H9 (cell line): ENCODE results near the gene SPATA19. TPM values are rescaled to one million over a fixed set of nuclear protein-coding genes. Genes with fewer than 3 reads are reported as not detected.

Experiments
- DNase-seq: peaks from one replicate; pipeline ENCODE4 v3.0.0-alpha.2; 2017
- H2AFZ ChIP-seq: one replicate; pipeline ENCODE4 v1.6.1; 2013; ENCODE audit warnings: mild to moderate bottlenecking, low read length, control low read depth, moderate library complexity
- H2AK5ac ChIP-seq: 2 replicates; pipeline ENCODE4 v1.6.1; 2013; ENCODE audit warnings: low read length, control low read depth, mixed read lengths; ENCODE audit not compliant: insufficient read length
- H2BK120ac ChIP-seq: one replicate; pipeline ENCODE4 v1.6.1; 2013; ENCODE audit warnings: low read depth, mild to moderate bottlenecking, low read length, control low read depth, inconsistent platforms; ENCODE audit not compliant: poor library complexity, severe bottlenecking
- H2BK12ac ChIP-seq: 2 replicates; pipeline ENCODE4 v1.6.1; 2013; ENCODE audit warnings: low read length, control low read depth, mixed read lengths, low read depth; ENCODE audit not compliant: insufficient read length
- H2BK15ac ChIP-seq: 2 replicates; pipeline ENCODE4 v1.6.1; 2013; ENCODE audit warnings: low read depth, low read length, control low read depth
- H2BK20ac ChIP-seq: one replicate; pipeline ENCODE4 v1.6.1; 2013; ENCODE audit warnings: low read depth, mild to moderate bottlenecking, low read length, control low read depth, inconsistent platforms; ENCODE audit not compliant: poor library complexity, severe bottlenecking
- H2BK5ac ChIP-seq: 2 replicates; pipeline ENCODE4 v1.6.1; 2013; ENCODE audit warnings: low read length, control low read depth, mixed read lengths; ENCODE audit not compliant: insufficient read length
- H3K14ac ChIP-seq: 2 replicates; pipeline ENCODE4 v1.6.1; 2013; ENCODE audit warnings: low read length, control low read depth; ENCODE audit not compliant: insufficient read depth
- H3K18ac ChIP-seq: 2 replicates; pipeline ENCODE4 v1.6.1; 2013; ENCODE audit warnings: low read depth, mild to moderate bottlenecking, mixed read lengths, low read length, control low read depth; ENCODE audit not compliant: insufficient read length
- H3K23ac ChIP-seq: 2 replicates; pipeline ENCODE4 v1.6.1; 2013; ENCODE audit warnings: low read length, control low read depth, mixed read lengths, low read depth; ENCODE audit not compliant: insufficient read length
- H3K23me2 ChIP-seq: 2 replicates; pipeline ENCODE4 v1.6.1; 2013; ENCODE audit warnings: low read depth, mild to moderate bottlenecking, mixed read lengths, low read length, control low read depth; ENCODE audit not compliant: insufficient read length, poor library complexity, severe bottlenecking
- H3K27ac ChIP-seq: 2 replicates; pipeline ENCODE4 v1.5.1; 2013; ENCODE audit warnings: low read length, control low read depth, mixed read lengths, low read depth; ENCODE audit not compliant: insufficient read length
- H3K27me3 ChIP-seq: 2 replicates; pipeline ENCODE4 v1.6.1; 2013; ENCODE audit warnings: low read length, control low read depth, inconsistent platforms; ENCODE audit not compliant: insufficient read depth
- H3K4ac ChIP-seq: 2 replicates; pipeline ENCODE4 v1.6.1; 2013; ENCODE audit warnings: low read depth, mild to moderate bottlenecking, control low read depth, inconsistent platforms, low read length, moderate library complexity
- H3K4me1 ChIP-seq: 2 replicates; pipeline ENCODE4 v1.6.1; 2013; ENCODE audit warnings: low read length, control low read depth, inconsistent platforms; ENCODE audit not compliant: insufficient read depth
- H3K4me2 ChIP-seq: 2 replicates; pipeline ENCODE4 v1.6.1; 2013; ENCODE audit warnings: low read length, control low read depth, mixed read lengths; ENCODE audit not compliant: insufficient read length, insufficient read depth
- H3K56ac ChIP-seq: 2 replicates; pipeline ENCODE4 v1.6.1; 2013; ENCODE audit warnings: low read depth, mild to moderate bottlenecking, mixed read lengths, low read length, control low read depth; ENCODE audit not compliant: insufficient read length
- H3K79me1 ChIP-seq: 2 replicates; pipeline ENCODE4 v1.6.1; 2013; ENCODE audit warnings: low read depth, mild to moderate bottlenecking, moderate library complexity, low read length, control low read depth, inconsistent platforms; ENCODE audit not compliant: insufficient read depth, poor library complexity, severe bottlenecking
- H3K79me2 ChIP-seq: 2 replicates; pipeline ENCODE4 v1.6.1; 2013; ENCODE audit warnings: low read length, control low read depth, inconsistent platforms; ENCODE audit not compliant: insufficient read depth
- H3K9ac ChIP-seq: 2 replicates; pipeline ENCODE4 v1.6.1; 2013; ENCODE audit warnings: low read length, control low read depth, mixed read lengths; ENCODE audit not compliant: insufficient read length; ENCODE audit errors: extremely low read depth
- H3K9me3 ChIP-seq: one replicate; pipeline ENCODE4 v1.6.1; 2013; ENCODE audit warnings: low read depth, low read length, inconsistent platforms; ENCODE audit not compliant: control insufficient read depth
- H3T11ph ChIP-seq: one replicate; pipeline ENCODE4 v1.6.1; 2013; ENCODE audit warnings: mild to moderate bottlenecking, low read length, control low read depth, inconsistent platforms
- H4K20me1 ChIP-seq: one replicate; pipeline ENCODE4 v1.6.1; 2013; ENCODE audit not compliant: control insufficient read depth, insufficient read length, insufficient read depth
- H4K5ac ChIP-seq: 2 replicates; pipeline ENCODE4 v1.6.1; 2013; ENCODE audit warnings: low read depth, mild to moderate bottlenecking, mixed read lengths, low read length, control low read depth; ENCODE audit not compliant: insufficient read length
- H4K8ac ChIP-seq: replicated peaks from 2 replicates; pipeline ENCODE4 v1.6.1; 2013; ENCODE audit warnings: low read length, control low read depth, mixed read lengths, low read depth; ENCODE audit not compliant: insufficient read length
- H4K91ac ChIP-seq: 2 replicates; pipeline ENCODE4 v1.6.1; 2013; ENCODE audit warnings: low read depth, mild to moderate bottlenecking, moderate library complexity, mixed read lengths, low read length, control low read depth; ENCODE audit not compliant: insufficient read length
- H3K27ac Mint-ChIP-seq, 3 experiments: 2 replicates in 2 of 3; 3 replicates in 1 of 3; pipeline ENCODE4 v1.8.0; 2020 to 2021; ENCODE audit warnings: mixed read lengths in 3 of 3, mild to moderate bottlenecking in 1 of 3, moderate library complexity in 1 of 3
- H3K27me3 Mint-ChIP-seq: 2 replicates; pipeline ENCODE4 v1.8.0; 2021; ENCODE audit warnings: low read depth, mild to moderate bottlenecking, moderate library complexity, mixed read lengths
- H3K36me3 Mint-ChIP-seq, 3 experiments: 2 replicates in 2 of 3; 3 replicates in 1 of 3; pipeline ENCODE4 v1.8.0; 2020 to 2021; ENCODE audit warnings: low read depth in 3 of 3, mixed read lengths in 3 of 3; ENCODE audit not compliant: insufficient read depth in 1 of 3
- H3K4me1 Mint-ChIP-seq, 2 experiments: 2 replicates each; pipeline ENCODE4 v1.8.0; 2020; ENCODE audit warnings: mixed read lengths in 2 of 2
- H3K4me3 Mint-ChIP-seq, 2 experiments: 2 replicates in 1 of 2; 3 replicates in 1 of 2; pipeline ENCODE4 v1.8.0; 2020 to 2021; ENCODE audit warnings: mild to moderate bottlenecking in 2 of 2, mixed read lengths in 2 of 2, moderate library complexity in 1 of 2
- H3K9me3 Mint-ChIP-seq, 2 experiments: 2 replicates in 1 of 2; 3 replicates in 1 of 2; pipeline ENCODE4 v1.8.0; 2020; ENCODE audit warnings: mild to moderate bottlenecking in 2 of 2, mixed read lengths in 2 of 2, moderate library complexity in 1 of 2
- WGBS: extraction: QIAGEN DNeasy Blood & Tissue Kit; methylation state at CpG from one replicate; pipeline ENCODE4 v1.1.7; 2013; ENCODE audit warnings: missing lambda C conversion rate, low lambda C conversion rate, mixed read lengths; ENCODE audit not compliant: insufficient read length; ENCODE audit errors: extremely low coverage; 5-methylcytosine and 5-hydroxymethylcytosine counted together
- total RNA-seq: library from RNA; stranded (reverse); gene quantifications from 2 replicates; pipeline ENCODE4 v1.2.1, GENCODE V29; 2021
- TF ChIP-seq, protein P1 (sequence below): fragments of 200-600 bp; sonication (generic); conservative IDR thresholded peaks from 3 replicates; pipeline ENCODE4 v1.8.0; 2021; ENCODE audit warnings: antibody characterized with exemption, mild to moderate bottlenecking

The SPATA19 gene
- total RNA-seq, 1 experiment from 2014 or later: not detected

GRCh38 chr11:133824593-133824992 lies 20.7 kb downstream of the SPATA19 start:
- H3K23me2 ChIP-seq: no peaks in the 10 kb centered on the region
- no CpG with 5 or more reads among the region's 9 CpGs for WGBS
- H3K56ac ChIP-seq: no peak overlapping the region

More at GRCh38 chr11:133824593-133824992, 20.7 kb downstream of the SPATA19 start:
- Mint-ChIP-seq H3K4me3 (no peak overlapping the region), H3K27ac (no peak overlapping the region), H3K36me3 (no peaks in the 10 kb centered on the region), H3K9me3 (no peaks in the 10 kb centered on the region), H3K27me3 (peaks cover 2% of the 10 kb centered on the region), H3K4me1 (peaks cover 2 to 18% of the 10 kb centered on the region in 2 experiments)
- Histone ChIP-seq H3K79me2 (no peaks in the 10 kb centered on the region), H2BK20ac (no peak overlapping the region), H2BK5ac (no peak overlapping the region), H3K4ac (no peak overlapping the region), H3K27me3 (no peaks in the 10 kb centered on the region), H3K9ac (no peak overlapping the region), H3K4me2 (no peak overlapping the region), H3K23ac (no peak overlapping the region), H2BK15ac (no peak overlapping the region), H3K14ac (no peak overlapping the region), H3T11ph (no peak overlapping the region), H2AFZ (no peak overlapping the region), H3K4me1 (no peaks in the 10 kb centered on the region), H4K91ac (no peak overlapping the region), H3K9me3 (no peaks in the 10 kb centered on the region), H3K18ac (no peak overlapping the region), H3K79me1 (no peaks in the 10 kb centered on the region), H3K27ac (no peak overlapping the region), H4K20me1 (no peaks in the 10 kb centered on the region), H2AK5ac (no peak overlapping the region), H4K8ac (no peak overlapping the region), H2BK12ac (no peak overlapping the region), H2BK120ac (no peak overlapping the region), H4K5ac (no peak overlapping the region)
- TF ChIP-seq, protein P1, sequence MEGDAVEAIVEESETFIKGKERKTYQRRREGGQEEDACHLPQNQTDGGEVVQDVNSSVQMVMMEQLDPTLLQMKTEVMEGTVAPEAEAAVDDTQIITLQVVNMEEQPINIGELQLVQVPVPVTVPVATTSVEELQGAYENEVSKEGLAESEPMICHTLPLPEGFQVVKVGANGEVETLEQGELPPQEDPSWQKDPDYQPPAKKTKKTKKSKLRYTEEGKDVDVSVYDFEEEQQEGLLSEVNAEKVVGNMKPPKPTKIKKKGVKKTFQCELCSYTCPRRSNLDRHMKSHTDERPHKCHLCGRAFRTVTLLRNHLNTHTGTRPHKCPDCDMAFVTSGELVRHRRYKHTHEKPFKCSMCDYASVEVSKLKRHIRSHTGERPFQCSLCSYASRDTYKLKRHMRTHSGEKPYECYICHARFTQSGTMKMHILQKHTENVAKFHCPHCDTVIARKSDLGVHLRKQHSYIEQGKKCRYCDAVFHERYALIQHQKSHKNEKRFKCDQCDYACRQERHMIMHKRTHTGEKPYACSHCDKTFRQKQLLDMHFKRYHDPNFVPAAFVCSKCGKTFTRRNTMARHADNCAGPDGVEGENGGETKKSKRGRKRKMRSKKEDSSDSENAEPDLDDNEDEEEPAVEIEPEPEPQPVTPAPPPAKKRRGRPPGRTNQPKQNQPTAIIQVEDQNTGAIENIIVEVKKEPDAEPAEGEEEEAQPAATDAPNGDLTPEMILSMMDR: peak; percentile 30; the same call in 1 of the 3 replicates
- DNase-seq: peak; percentile 29
